Measurements from ENCODE around the gene CRAT.

Gene CRAT

GRCh38 chr9:129063061-129063460 is 47.5 kb downstream of the CRAT start:
- DNase-seq (ENCODE audit: low read depth in 2 of 2) = no peak

- DNase-seq (ENCODE audit: low read depth in 2 of 2) = no peak
These were observed 49.6 kb downstream of the CRAT start for GRCh38 chr9:129060991-129061390.

- DNase-seq (ENCODE audit: low read depth in 2 of 2) = no peak
These were observed 50.5 kb downstream of the CRAT start for GRCh38 chr9:129059796-129060785.

GRCh38 chr9:129058965-129059795 is 51.4 kb downstream of the CRAT start:
- no peak for DNase-seq (ENCODE audit: low read depth in 2 of 2)

- DNase-seq (ENCODE audit: low read depth in 2 of 2) = no peak
These were observed 56.3 kb downstream of the CRAT start for GRCh38 chr9:129054163-129054851.

- DNase-seq (ENCODE audit: low read depth in 2 of 2) = no peak
These were observed 57.6 kb downstream of the CRAT start for GRCh38 chr9:129053020-129053419.

- no peak for DNase-seq (ENCODE audit: low read depth in 2 of 2)
These were observed 58.0 kb downstream of the CRAT start for GRCh38 chr9:129052592-129052991.
